OCI-LY7 (cell line): ENCODE results near the gene IFT81. TPM values are rescaled to one million over a fixed set of nuclear protein-coding genes. Genes with fewer than 3 reads are reported as not detected.
"Not testable (repeated sequence)": the region's sequence is repeated elsewhere in the genome, so short reads cannot be mapped to it uniquely, and the experiment has no call there.

ENCODE experiments used
- BruUV-seq: library from RNA; stranded (reverse); fragments of 400-500 nt; replicated peaks from 2 replicates; lab custom pipeline; 2021; lab: Mats Ljungman, UMichigan
- CTCF ChIA-PET: fragments of 300-600 bp; sonication (Branson Sonifier 250); formaldehyde crosslinking; loops from one replicate; lab custom pipeline; 2022; ENCODE audit warnings: antibody characterized with exemption; ENCODE audit not compliant: unreplicated experiment; lab: Charles Lee
- POLR2A ChIA-PET: fragments of 300-600 bp; sonication (Branson Sonifier 250); formaldehyde crosslinking; loops from one replicate; lab custom pipeline; 2022; ENCODE audit warnings: antibody characterized with exemption; lab: Charles Lee
- DNase-seq: peaks from one replicate; pipeline ENCODE4 v3.0.0-alpha.2; 2015; ENCODE audit warnings: low spot score
- H2AFZ ChIP-seq: fragments of 200-600 bp; sonication (generic), shearing (Covaris generic); 2 replicates; pipeline ENCODE4 v1.6.1; 2014; ENCODE audit warnings: mild to moderate bottlenecking, antibody characterized with exemption, low read length, moderate library complexity
- H3K27ac ChIP-seq: fragments of 200-600 bp; sonication (generic); 2 replicates; pipeline ENCODE4 v1.5.1; 2014; ENCODE audit warnings: mixed run types, low read depth, mild to moderate bottlenecking, moderate library complexity, low read length, inconsistent platforms; ENCODE audit not compliant: poor library complexity, severe bottlenecking
- H3K36me3 ChIP-seq: fragments of 200-600 bp; sonication (generic); 2 replicates; pipeline ENCODE4 v1.6.1; 2014; ENCODE audit warnings: mild to moderate bottlenecking, antibody characterized with exemption, low read length, moderate library complexity, mixed read lengths; ENCODE audit not compliant: insufficient read depth
- H3K4me1 ChIP-seq: fragments of 200-600 bp; sonication (generic); 2 replicates; pipeline ENCODE4 v1.5.1; 2014; ENCODE audit warnings: mild to moderate bottlenecking, low read length; ENCODE audit not compliant: insufficient read depth, poor library complexity, severe bottlenecking
- H3K4me2 ChIP-seq: fragments of 200-600 bp; sonication (generic); 2 replicates; pipeline ENCODE4 v1.6.1; 2014; ENCODE audit warnings: mild to moderate bottlenecking, low read length
- H3K4me3 ChIP-seq: fragments of 200-600 bp; sonication (generic); 2 replicates; pipeline ENCODE4 v1.5.1; 2014; ENCODE audit warnings: mild to moderate bottlenecking, low read depth, low read length; ENCODE audit not compliant: poor library complexity, severe bottlenecking
- H3K79me2 ChIP-seq: fragments of 200-600 bp; sonication (generic); 2 replicates; pipeline ENCODE4 v1.6.1; 2016; ENCODE audit warnings: low read depth, mild to moderate bottlenecking, low read length, moderate library complexity, mixed read lengths; ENCODE audit not compliant: insufficient read depth
- H3K9me2 ChIP-seq: fragments of 200-600 bp; sonication (generic); 2 replicates; pipeline ENCODE4 v1.6.1; 2016; ENCODE audit warnings: mild to moderate bottlenecking, low read length, mixed read lengths; ENCODE audit not compliant: insufficient read depth
- H3K9me3 ChIP-seq: fragments of 200-600 bp; sonication (generic); 2 replicates; pipeline ENCODE4 v1.6.1; 2014; ENCODE audit warnings: mild to moderate bottlenecking, mixed run types, low read length, mixed read lengths
- H4K20me1 ChIP-seq: fragments of 200-600 bp; sonication (generic); 2 replicates; pipeline ENCODE4 v1.6.1; 2014; ENCODE audit warnings: mild to moderate bottlenecking, antibody characterized with exemption, low read length, moderate library complexity, mixed read lengths; ENCODE audit not compliant: insufficient read depth
- EZH2phosphoT487 ChIP-seq: fragments of 200-600 bp; sonication (generic); IDR thresholded peaks from 2 replicates; pipeline ENCODE4 v1.6.1; 2018; ENCODE audit warnings: low read depth, borderline replicate concordance, mild to moderate bottlenecking, mixed run types, antibody characterized with exemption, low read length, moderate library complexity, mixed read lengths
- intact Hi-C: fragments of 100-400 bp; cut with micrococcal nuclease; formaldehyde crosslinking; loops from one replicate; pipeline ENCODE4 v1.10.0; 2022; ENCODE audit not compliant: unreplicated experiment
- total RNA-seq, 2 experiments: library from RNA; depleted of rRNA in 1 of 2; stranded (reverse); fragments of >200 nt in 1 of 2; shearing (Covaris generic) in 1 of 2; gene quantifications; 2 replicates each; pipeline ENCODE4 v1.2.3, GENCODE V29; 2014 to 2022
- TF ChIP-seq, protein P1 (sequence below): fragments of 200-600 bp; sonication (generic); conservative IDR thresholded peaks from 2 replicates; pipeline ENCODE4 v1.5.1; 2014; ENCODE audit warnings: mild to moderate bottlenecking, antibody characterized with exemption, low read length, moderate library complexity, mixed read lengths

IFT81 gene
- total RNA-seq, 2 experiments from 2014 or later: 5.6 to 9.8 TPM

DNA sequence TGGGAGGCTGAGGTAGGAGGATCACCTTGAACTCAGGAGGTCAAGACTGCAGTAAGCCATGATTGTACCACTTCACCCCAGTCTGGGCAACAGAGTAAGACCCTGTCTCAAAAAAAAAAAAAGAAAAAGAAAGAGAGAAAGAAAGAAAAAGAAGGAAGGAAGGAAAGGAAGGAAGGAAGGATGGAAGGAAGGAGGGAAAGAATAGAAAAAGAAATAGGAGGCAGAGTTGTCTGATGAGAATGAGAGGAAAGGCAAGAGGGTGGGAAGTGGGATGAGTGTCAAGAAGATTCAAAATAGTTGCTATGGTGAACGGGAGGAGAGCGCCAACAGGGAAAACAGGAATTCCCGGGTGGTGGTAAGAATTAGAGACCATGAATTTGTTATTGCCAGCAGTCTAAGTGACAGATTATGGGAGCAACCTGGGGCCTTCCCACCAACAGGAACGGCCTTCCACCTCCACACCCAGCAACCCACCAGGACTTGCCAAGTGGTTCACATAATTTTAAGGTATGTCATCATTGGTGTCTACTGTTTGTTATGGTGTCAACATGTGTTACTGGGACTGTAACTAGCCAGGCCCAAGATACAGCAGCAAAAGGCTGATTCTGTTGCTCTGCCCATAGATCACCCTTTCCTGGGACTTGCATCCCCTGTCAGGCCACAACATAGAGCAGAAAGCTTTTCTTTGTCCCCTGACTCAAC is 39.7 kb upstream of the IFT81 start:
- BruUV-seq: no TSS peak
- CTCF ChIA-PET: no interaction called here
- H2AFZ ChIP-seq: no peak overlapping the region

GRCh38 chr12:110088216-110088615 is 35.9 kb upstream of the IFT81 start:
- DNase-seq, BruUV-seq, H3K4me1 ChIP-seq, H3K4me2 ChIP-seq, H3K27ac ChIP-seq, H3K4me3 ChIP-seq, H3K9me2 ChIP-seq, H3K36me3 ChIP-seq, POLR2A ChIA-PET, H4K20me1 ChIP-seq, intact Hi-C loops, H3K9me3 ChIP-seq, H3K79me2 ChIP-seq, H2AFZ ChIP-seq, CTCF ChIA-PET: not testable (repeated sequence)

More for the DNA sequence above, 39.7 kb upstream of the IFT81 start:
- H3K9me2 ChIP-seq: no peaks in the 10 kb centered on the region
- H3K79me2 ChIP-seq: no peaks in the 10 kb centered on the region
- no peak overlapping the region for H3K27ac ChIP-seq
- H4K20me1 ChIP-seq: no peaks in the 10 kb centered on the region
- peaks cover 12% of the 10 kb centered on the region for H3K4me1 ChIP-seq
- no peak for DNase-seq
- intact Hi-C loops: no loop called here
- no peaks in the 10 kb centered on the region for H3K9me3 ChIP-seq
- no peaks in the 10 kb centered on the region for H3K36me3 ChIP-seq
- POLR2A ChIA-PET: no interaction called here
- TF ChIP-seq, protein P1, sequence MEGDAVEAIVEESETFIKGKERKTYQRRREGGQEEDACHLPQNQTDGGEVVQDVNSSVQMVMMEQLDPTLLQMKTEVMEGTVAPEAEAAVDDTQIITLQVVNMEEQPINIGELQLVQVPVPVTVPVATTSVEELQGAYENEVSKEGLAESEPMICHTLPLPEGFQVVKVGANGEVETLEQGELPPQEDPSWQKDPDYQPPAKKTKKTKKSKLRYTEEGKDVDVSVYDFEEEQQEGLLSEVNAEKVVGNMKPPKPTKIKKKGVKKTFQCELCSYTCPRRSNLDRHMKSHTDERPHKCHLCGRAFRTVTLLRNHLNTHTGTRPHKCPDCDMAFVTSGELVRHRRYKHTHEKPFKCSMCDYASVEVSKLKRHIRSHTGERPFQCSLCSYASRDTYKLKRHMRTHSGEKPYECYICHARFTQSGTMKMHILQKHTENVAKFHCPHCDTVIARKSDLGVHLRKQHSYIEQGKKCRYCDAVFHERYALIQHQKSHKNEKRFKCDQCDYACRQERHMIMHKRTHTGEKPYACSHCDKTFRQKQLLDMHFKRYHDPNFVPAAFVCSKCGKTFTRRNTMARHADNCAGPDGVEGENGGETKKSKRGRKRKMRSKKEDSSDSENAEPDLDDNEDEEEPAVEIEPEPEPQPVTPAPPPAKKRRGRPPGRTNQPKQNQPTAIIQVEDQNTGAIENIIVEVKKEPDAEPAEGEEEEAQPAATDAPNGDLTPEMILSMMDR: no peak
- TF ChIP-seq EZH2phosphoT487: no peak
- no peak overlapping the region for H3K4me3 ChIP-seq
- no peak overlapping the region for H3K4me2 ChIP-seq

DNA sequence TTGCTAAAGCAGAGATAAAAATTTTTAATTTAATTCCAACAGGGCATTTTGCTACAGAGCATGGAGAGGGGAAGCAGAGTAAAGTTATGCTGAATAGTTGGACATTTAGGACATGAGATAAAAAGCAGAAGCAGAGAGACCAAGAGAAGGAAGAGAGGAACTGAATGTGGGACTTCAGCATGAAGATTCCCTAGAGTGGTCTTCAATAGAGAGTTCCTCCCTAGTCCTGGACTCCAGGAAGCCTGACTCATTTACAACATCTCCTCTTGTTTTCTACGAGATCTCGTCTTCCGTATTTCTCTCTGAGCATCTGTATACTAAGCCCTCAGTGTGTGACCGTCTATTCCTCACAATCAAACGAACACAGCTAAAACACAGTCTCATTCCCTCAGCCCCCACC is 35.2 kb upstream of the IFT81 start:
- no peaks in the 10 kb centered on the region for H3K4me1 ChIP-seq
- H3K9me3 ChIP-seq: no peaks in the 10 kb centered on the region
- H3K4me3 ChIP-seq: no peak overlapping the region
- no TSS peak for BruUV-seq
- H4K20me1 ChIP-seq: no peaks in the 10 kb centered on the region
- no peak for TF ChIP-seq EZH2phosphoT487
- TF ChIP-seq, protein P1: no peak
- no peak overlapping the region for H3K4me2 ChIP-seq
- no peaks in the 10 kb centered on the region for H3K36me3 ChIP-seq
- POLR2A ChIA-PET: interaction anchor here (0.5 to 0.6 kb wide), 2 partner anchors 293 to 316 kb away, joined by 4 to 6 read pairs; no protein-coding TSS in a partner anchor
- no peaks in the 10 kb centered on the region for H3K9me2 ChIP-seq
- CTCF ChIA-PET: no interaction called here
- no peaks in the 10 kb centered on the region for H3K79me2 ChIP-seq
- H2AFZ ChIP-seq: no peak overlapping the region
- DNase-seq: no peak
- intact Hi-C loops: no loop called here
- H3K27ac ChIP-seq: no peak overlapping the region
